K562 (cell line): ENCODE data around the gene YARS1. TPM values are rescaled to one million over a fixed set of nuclear protein-coding genes. Genes with fewer than 3 reads are reported as not detected.

Source experiments
- ATAC-seq: fragments of 200-7000 bp; cut with Tn5 transposase; 3 replicates; pipeline ENCODE4 v1.9.1; 2020; ENCODE audit warnings: moderate library complexity
- BruUV-seq: library from RNA; stranded (reverse); fragments of 400-500 nt; replicated peaks from 2 replicates; lab custom pipeline; 2021; lab: Mats Ljungman, UMichigan
- CTCF ChIA-PET: fragments of 300-600 bp; formaldehyde crosslinking; extraction: SDS; loops from one replicate; lab custom pipeline; 2021; ENCODE audit warnings: low intra/inter-chr PET ratio; lab: Yijun Ruan, JAX
- POLR2A ChIA-PET: fragments of 300-600, 350-650 bp; sonication (Branson Sonifier 250); formaldehyde crosslinking; extraction: SDS; loops from one replicate; lab custom pipeline; 2021; ENCODE audit warnings: antibody characterized with exemption, inconsistent platforms; lab: Yijun Ruan, JAX
- DNase-seq, 4 experiments: peaks; one replicate each; pipeline versions ENCODE4 v3.0.0 to v3.0.0-alpha.2; 2011 to 2018; ENCODE audit warnings: low spot score in 3 of 4, mixed read lengths in 3 of 4; ENCODE audit errors: extremely low read depth in 1 of 4
- FAIRE-seq: peaks from 2 replicates; lab custom pipeline; 2011; peaks lifted over from hg19 to GRCh38; lab: Jason Lieb, UNC
- H2AFZ ChIP-seq: 2 replicates; pipeline ENCODE4 v1.6.0; 2011; ENCODE audit warnings: low read depth, low read length, control low read depth, inconsistent platforms
- H3K27ac ChIP-seq: fragments of 200-600 bp; 3 replicates; pipeline ENCODE4 v1.8.0; 2011; ENCODE audit warnings: low read depth, mild to moderate bottlenecking, control low read depth, inconsistent platforms, low read length, moderate library complexity, mixed read lengths; ENCODE audit errors: extremely low read depth
- H3K27me3 ChIP-seq, 2 experiments: fragments of 300-600 bp in 1 of 2; 2 replicates in 1 of 2; 3 replicates in 1 of 2; pipeline versions ENCODE4 v1.6.0 to v1.8.0; 2011; ENCODE audit warnings: inconsistent platforms in 2 of 2, low read length in 2 of 2, mild to moderate bottlenecking in 1 of 2, mixed read lengths in 1 of 2, moderate library complexity in 1 of 2; ENCODE audit not compliant: control insufficient read depth in 2 of 2, insufficient read depth in 2 of 2
- H3K36me3 ChIP-seq: fragments of 300-600 bp; 3 replicates; pipeline ENCODE4 v1.8.0; 2011; ENCODE audit warnings: mild to moderate bottlenecking, low read length, inconsistent platforms; ENCODE audit not compliant: control insufficient read depth, insufficient read depth
- H3K4me1 ChIP-seq, 2 experiments: fragments of 200-600 bp in 1 of 2; replicated peaks in 1 of 2; 2 replicates in 1 of 2; 3 replicates in 1 of 2; pipeline versions ENCODE4 v1.5.1 to v1.8.0; 2011; ENCODE audit warnings: inconsistent platforms in 2 of 2, low read length in 2 of 2, mild to moderate bottlenecking in 1 of 2, mixed read lengths in 1 of 2, moderate library complexity in 1 of 2; ENCODE audit not compliant: control insufficient read depth in 2 of 2, insufficient read depth in 2 of 2
- H3K4me2 ChIP-seq: 2 replicates; pipeline ENCODE4 v1.6.1; 2011; ENCODE audit warnings: low read length, control low read depth, inconsistent platforms, mixed read lengths; ENCODE audit not compliant: insufficient read depth
- H3K4me3 ChIP-seq: fragments of 200-600 bp; sonication (generic), shearing (Covaris generic); 2 replicates; pipeline ENCODE4 v1.5.1; 2016; ENCODE audit warnings: control low read depth, inconsistent platforms
- H3K79me2 ChIP-seq: fragments of 200-600 bp; 3 replicates; pipeline ENCODE4 v1.8.0; 2011; ENCODE audit warnings: low read length, inconsistent platforms; ENCODE audit not compliant: control insufficient read depth, insufficient read depth
- H3K9ac ChIP-seq, 2 experiments: 2 replicates each; pipeline versions ENCODE4 v1.6.0 to v1.6.1; 2011; ENCODE audit warnings: low read depth in 2 of 2, low read length in 2 of 2, control low read depth in 1 of 2, inconsistent platforms in 1 of 2, mild to moderate bottlenecking in 1 of 2, mixed read lengths in 1 of 2; ENCODE audit not compliant: insufficient read depth in 1 of 2
- H3K9me1 ChIP-seq: one replicate; pipeline ENCODE4 v1.6.0; 2011; ENCODE audit warnings: inconsistent platforms, mild to moderate bottlenecking, low read length, moderate library complexity; ENCODE audit not compliant: control insufficient read depth, insufficient read depth
- H3K9me3 ChIP-seq: replicated peaks from 2 replicates; pipeline ENCODE4 v1.5.1; 2011; ENCODE audit warnings: low read depth, low read length, inconsistent platforms; ENCODE audit not compliant: control insufficient read depth, insufficient read depth
- H4K20me1 ChIP-seq: replicated peaks from 2 replicates; pipeline ENCODE4 v1.6.1; 2011; ENCODE audit warnings: low read length, inconsistent platforms, mixed read lengths; ENCODE audit not compliant: control insufficient read depth, insufficient read depth
- ATF6 ChIP-seq: sonication (generic); formaldehyde crosslinking; IDR thresholded peaks from 2 replicates; pipeline ENCODE4 v1.4.0; 2020; ENCODE audit warnings: mild to moderate bottlenecking, missing genetic modification reagents
- BRCA1 ChIP-seq, 2 experiments: fragments of 450-650 bp in 1 of 2; sonication (generic) in 1 of 2; formaldehyde crosslinking in 1 of 2; IDR thresholded peaks; 2 replicates each; pipeline versions ENCODE4 v1.5.0 to v1.6.1; 2017 to 2020; ENCODE audit warnings: mild to moderate bottlenecking in 1 of 2, missing genetic modification reagents in 1 of 2
- ETV5 ChIP-seq: sonication (generic); formaldehyde crosslinking; IDR thresholded peaks from 2 replicates; pipeline ENCODE4 v1.4.0; 2020; ENCODE audit warnings: low read depth, mild to moderate bottlenecking, missing genetic modification reagents
- IRF1 ChIP-seq: sonication (generic); formaldehyde crosslinking; IDR thresholded peaks from 2 replicates; pipeline ENCODE4 v1.8.0; 2022; ENCODE audit warnings: missing genetic modification reagents, mild to moderate bottlenecking, borderline replicate concordance
- MYBL2 ChIP-seq, 2 experiments: fragments of 450-650 bp in 1 of 2; sonication (generic) in 1 of 2; formaldehyde crosslinking in 1 of 2; IDR thresholded peaks; 2 replicates each; pipeline versions ENCODE4 v1.6.1 to v1.8.1; 2017 to 2022; ENCODE audit warnings: borderline replicate concordance in 1 of 2, inconsistent platforms in 1 of 2, low read depth in 1 of 2, mild to moderate bottlenecking in 1 of 2, missing genetic modification reagents in 1 of 2, moderate library complexity in 1 of 2
- NR2C2 ChIP-seq, 2 experiments: fragments of 200-800 bp in 1 of 2; sonication (Bioruptor generic) in 1 of 2; sonication (generic) in 1 of 2; formaldehyde crosslinking in 1 of 2; IDR thresholded peaks; 2 replicates each; pipeline versions ENCODE4 v1.6.1 to v1.8.0; 2016 to 2022; ENCODE audit warnings: mild to moderate bottlenecking in 1 of 2, missing compliant biosample characterization in 1 of 2, missing genetic modification characterization in 1 of 2, missing genetic modification reagents in 1 of 2
- PRPF4 ChIP-seq: fragments of 200-400 bp; formaldehyde crosslinking; IDR thresholded peaks from one replicate; pipeline ENCODE4 v1.6.1; 2017; ENCODE audit warnings: low read length, low read depth, mild to moderate bottlenecking; ENCODE audit not compliant: insufficient read depth, poor library complexity, severe bottlenecking
- SAP30 ChIP-seq: fragments of 200-600 bp; sonication (generic); IDR thresholded peaks from 2 replicates; pipeline ENCODE4 v1.6.1; 2012; ENCODE audit warnings: borderline replicate concordance, low read depth, mild to moderate bottlenecking, moderate library complexity, low read length, control low read depth, inconsistent platforms; ENCODE audit not compliant: insufficient read depth, poor library complexity, severe bottlenecking
- ZBTB17 ChIP-seq: fragments of 450-650 bp; formaldehyde crosslinking; IDR thresholded peaks from 2 replicates; pipeline ENCODE4 v1.4.0; 2020; ENCODE audit warnings: mild to moderate bottlenecking
- ZNF174 ChIP-seq: fragments of 250-450 bp; sonication (Bioruptor Pico); IDR thresholded peaks from 2 replicates; pipeline ENCODE4 v1.4.0; 2020; ENCODE audit warnings: mild to moderate bottlenecking
- ZNF212 ChIP-seq: fragments of 450-650 bp; formaldehyde crosslinking; IDR thresholded peaks from 2 replicates; pipeline ENCODE4 v1.4.0; 2020; ENCODE audit warnings: mild to moderate bottlenecking
- ZNF395 ChIP-seq: fragments of 200-800 bp; sonication (Bioruptor generic); IDR thresholded peaks from 2 replicates; pipeline ENCODE4 v1.6.1; 2017; ENCODE audit warnings: missing genetic modification characterization, missing compliant biosample characterization
- ZNF449 ChIP-seq: fragments of 250-450 bp; sonication (Bioruptor Pico); IDR thresholded peaks from 2 replicates; pipeline ENCODE4 v1.8.0; 2022; ENCODE audit warnings: moderate library complexity, mild to moderate bottlenecking, inconsistent platforms
- WGBS: fragments of 100-300 bp; shearing (Covaris generic); methylation state at CpG from one replicate; pipeline ENCODE4 v1.1.6; 2016; ENCODE audit warnings: low coverage, mixed read lengths; ENCODE audit not compliant: insufficient coverage; ENCODE audit errors: missing lambda C conversion rate; 5-methylcytosine and 5-hydroxymethylcytosine counted together
- in situ Hi-C: fragments of 300-500 bp; cut with MboI; formaldehyde crosslinking; loops from 4 replicates; pipeline ENCODE4 v1.15.0; 2018; ENCODE audit warnings: inconsistent platforms, mixed read lengths
- intact Hi-C: fragments of 100-400 bp; cut with micrococcal nuclease; formaldehyde crosslinking; loops from 2 replicates; pipeline ENCODE4 v1.14.2; 2022
- polyA plus RNA-seq, 8 experiments: library from polyadenylated mRNA; depleted of rRNA in 4 of 8; stranded (reverse) in 5 of 8; unstranded in 3 of 8; fragments of >200 nt; fragmentation: Nextera tagmentation in 2 of 8; fragmentation: Illumina TruSeq in 1 of 8; extraction: Ambion mirVana in 2 of 8; extraction: Trizol in 1 of 8; gene quantifications; 2 replicates each; pipeline versions ENCODE4 v1.2.1 to v1.2.3, GENCODE V29; 2011 to 2014; ENCODE audit warnings: inconsistent platforms in 1 of 8, missing spikeins in 1 of 8
- total RNA-seq, 7 experiments: library from RNA; depleted of rRNA in 6 of 7; stranded (reverse); fragments of >200 nt in 6 of 7; fragmentation: Illumina TruSeq in 2 of 7; extraction: Trizol in 2 of 7; gene quantifications; 2 replicates each; pipeline versions ENCODE4 v1.2.1 to v1.2.3, GENCODE V29; 2011 to 2021; ENCODE audit warnings: low replicate concordance in 1 of 7

YARS1 gene
- total and polyA plus RNA-seq, 9 of the 15 experiments (the other 6 are each of a cell fraction or from before 2014, with no cell fraction given): 66.2 to 336 (median 201) TPM

GRCh38 chr1:32741059-32741412 lies 76.1 kb downstream of the YARS1 start:
- CTCF ChIA-PET: interaction anchor here (1.7 kb wide), 1 partner anchor 29 kb away, joined by 9 read pairs; no protein-coding TSS in a partner anchor
- Histone ChIP-seq H3K27ac (peak overlapping the region; percentile 64), H3K9ac (peak overlapping the region; percentile 68 to 94), H3K4me3 (peak overlapping the region; percentile 73), H2AFZ (peak overlapping the region; percentile 87), H3K9me1 (no peaks in the 10 kb centered on the region), H3K9me3 (no peaks in the 10 kb centered on the region), H4K20me1 (no peaks in the 10 kb centered on the region), H3K79me2 (peaks cover 11% of the 10 kb centered on the region), H3K4me2 (peak overlapping the region; percentile 64), H3K27me3 (no peaks in the 10 kb centered on the region), H3K4me1 (peaks cover 24 to 33% of the 10 kb centered on the region in 2 experiments; a peak in 4 of 5 replicates), H3K36me3 (no peaks in the 10 kb centered on the region)
- in situ Hi-C loops: no loop called here
- no peak for DNase-seq
- peak; percentile 62 for FAIRE-seq
- POLR2A ChIA-PET: no interaction called here
- BruUV-seq: no TSS peak
- 64% methylated on average over 10 of the region's 10 CpGs for WGBS
- intact Hi-C loops: no loop called here
- 0 out of 3 replicates have a peak, but pooled peaks have one; percentile 3 for ATAC-seq
- TF ChIP-seq ZNF449 (CRISPR knock-in tag) (no peak), ZNF174 (no peak), MYBL2 (IDR thresholded peaks at IDR 0.05; ENCODE audit: low read depth) (no peak), MYBL2 (CRISPR knock-in tag; IDR thresholded peaks at IDR 0.05; ENCODE audit: borderline replicate concordance) (no peak), NR2C2 (CRISPR knock-in tag; IDR thresholded peaks at IDR 0.05) (0 out of 2 replicates have a peak, but pooled peaks have one; percentile 47), NR2C2 (tag; IDR thresholded peaks at IDR 0.05) (no peak), BRCA1 (IDR thresholded peaks at IDR 0.05) (no peak), BRCA1 (CRISPR knock-in tag; IDR thresholded peaks at IDR 0.05) (no peak), IRF1 (CRISPR knock-in tag) (no peak), SAP30 (peak; percentile 26), ATF6 (CRISPR knock-in tag) (peak; percentile 78; the same call in 1 of the 2 replicates), ETV5 (CRISPR knock-in tag) (peak; percentile 49; the same call in 1 of the 2 replicates), ZBTB17 (CRISPR knock-in tag) (no peak), ZNF212 (no peak), ZNF395 (CRISPR knock-in tag) (no peak), PRPF4 (no peak)
